HG03103 (cell line): ENCODE measurements around the gene EIF2S2.

Source experiments
- ATAC-seq: cut with Tn5 transposase; IDR thresholded peaks from one replicate; pipeline ENCODE4 v1.9.1; 2021; ENCODE audit warnings: low read depth; ENCODE audit not compliant: unreplicated experiment

EIF2S2 gene

DNA sequence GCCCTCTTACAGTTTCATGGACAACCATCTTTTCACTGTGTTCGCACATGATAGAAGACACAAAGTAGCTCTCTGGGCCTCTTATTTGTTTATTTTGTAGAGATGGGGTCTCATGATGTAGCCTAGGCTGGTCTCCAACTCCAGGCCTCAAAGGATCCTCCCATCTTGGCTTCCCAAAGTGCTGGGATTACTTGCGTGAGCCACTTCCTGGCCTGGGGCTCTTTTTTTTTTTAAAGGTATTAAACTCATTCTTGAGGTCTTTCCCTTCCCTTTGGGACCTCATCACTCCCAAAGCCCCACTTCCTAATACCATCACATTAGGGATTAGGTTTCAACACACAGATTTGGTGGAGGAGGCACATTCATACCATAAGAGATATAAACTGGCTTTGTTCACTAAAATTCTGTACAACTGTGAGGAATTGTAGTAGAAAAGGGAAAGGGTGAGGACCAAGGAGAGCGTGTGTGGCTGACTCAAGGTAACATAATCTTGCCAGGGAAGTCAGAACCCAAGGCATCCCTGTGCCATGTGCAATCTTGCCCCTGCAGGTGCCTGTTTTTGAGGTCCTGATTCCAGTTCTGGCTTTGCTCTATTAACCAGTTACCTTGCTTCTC is 45.5 kb downstream of the EIF2S2 start:
- ATAC-seq: no peak

DNA sequence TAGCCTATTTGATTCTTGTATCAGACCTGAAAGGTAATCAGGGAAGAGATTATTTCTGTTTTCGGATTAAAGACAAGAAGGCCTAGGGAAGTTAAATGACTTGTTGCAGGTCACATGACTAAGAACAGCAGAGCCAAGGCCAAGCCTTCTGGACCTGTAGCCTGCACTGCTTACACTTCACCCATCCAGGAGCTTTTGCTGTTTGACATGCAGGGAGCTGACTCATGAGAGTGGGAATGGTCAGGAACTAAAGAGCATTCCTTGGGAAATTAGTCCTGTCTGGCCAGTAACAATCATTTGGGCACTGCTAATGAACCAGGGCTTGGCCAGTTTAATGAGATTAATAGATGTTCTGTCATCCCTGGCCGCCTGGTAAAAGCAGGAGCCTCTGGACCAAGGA is 46.8 kb downstream of the EIF2S2 start:
- no peak for ATAC-seq

DNA sequence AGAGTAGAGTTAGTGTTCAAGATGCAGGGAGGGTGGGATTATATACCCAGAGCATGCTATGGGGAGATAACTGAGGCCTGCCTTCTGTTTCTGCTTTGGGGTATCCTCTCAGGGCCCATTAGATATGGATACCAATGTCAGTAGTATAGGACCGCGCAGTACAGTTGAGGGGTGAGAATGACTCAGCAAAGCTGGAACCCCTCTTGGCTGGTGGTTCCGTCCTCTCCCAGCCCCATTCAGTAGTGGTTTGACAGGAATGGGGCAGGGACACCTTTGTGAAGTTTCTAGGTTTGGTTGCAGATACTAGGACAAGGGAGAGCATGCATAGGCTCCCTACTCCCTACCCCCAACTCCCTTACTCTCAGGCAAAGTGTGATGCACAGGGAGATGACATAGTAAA is 47.8 kb downstream of the EIF2S2 start:
- no peak for ATAC-seq

DNA sequence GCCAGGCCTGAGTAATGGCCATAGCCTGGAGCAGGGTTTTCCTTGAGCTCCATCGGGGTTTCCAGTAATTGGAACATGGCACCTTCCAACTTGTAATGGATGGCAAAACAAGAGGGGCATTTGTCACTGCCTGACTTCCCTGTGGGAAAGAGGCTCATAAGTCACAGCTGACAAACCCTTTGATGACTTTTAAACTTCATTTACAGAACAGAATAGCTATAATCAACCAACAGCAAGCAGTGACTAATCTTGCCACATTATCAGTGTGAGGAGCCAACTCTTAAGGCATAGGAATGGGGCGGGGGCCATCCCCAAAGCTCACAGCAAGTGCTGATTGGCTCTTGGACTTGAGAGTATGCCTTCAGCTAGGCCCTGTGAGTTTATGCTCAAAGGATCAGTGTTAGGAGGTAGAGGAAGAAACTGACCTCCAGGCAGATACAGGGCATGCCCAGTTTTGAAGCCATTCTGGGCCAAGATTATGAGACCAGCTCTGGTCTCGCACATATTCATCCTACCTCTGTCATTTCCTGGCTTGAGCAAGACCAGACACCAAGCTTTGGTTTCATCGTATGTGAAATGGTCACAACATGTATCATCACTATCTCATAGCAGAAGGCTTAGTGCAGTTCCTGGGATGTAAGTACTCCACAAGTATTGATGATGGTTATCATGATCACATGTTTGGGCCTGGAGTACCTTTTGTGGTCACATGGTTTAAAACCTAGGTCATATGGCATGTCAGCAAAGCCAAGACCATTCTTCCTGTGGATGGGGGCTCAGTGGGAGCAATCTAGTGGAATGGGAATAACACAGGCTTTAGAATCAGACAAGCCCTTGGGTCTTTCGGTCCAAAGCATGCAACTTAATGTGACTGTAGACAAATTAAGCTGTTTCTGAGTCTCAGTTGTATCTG is 49.2 kb downstream of the EIF2S2 start:
- ATAC-seq: no peak

DNA sequence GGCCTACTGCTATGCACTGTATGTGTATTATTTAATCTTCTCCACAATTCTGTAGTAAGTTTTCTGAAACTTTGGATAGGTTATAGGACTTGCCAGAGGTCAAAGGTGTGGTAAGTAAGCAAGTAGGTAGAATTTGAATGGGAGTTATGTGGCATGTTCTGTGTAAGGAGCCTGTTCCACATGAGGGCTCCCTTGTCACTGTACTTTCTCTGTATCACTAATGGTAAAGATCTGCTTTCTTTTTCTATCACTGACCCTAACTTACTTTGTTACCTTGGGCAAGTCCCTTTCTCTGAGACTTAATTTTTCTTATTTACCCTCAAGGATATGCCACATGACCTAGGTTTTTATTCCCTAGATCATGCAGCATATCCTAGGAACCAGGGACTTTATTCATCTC is 50.3 kb downstream of the EIF2S2 start:
- no peak for ATAC-seq

DNA sequence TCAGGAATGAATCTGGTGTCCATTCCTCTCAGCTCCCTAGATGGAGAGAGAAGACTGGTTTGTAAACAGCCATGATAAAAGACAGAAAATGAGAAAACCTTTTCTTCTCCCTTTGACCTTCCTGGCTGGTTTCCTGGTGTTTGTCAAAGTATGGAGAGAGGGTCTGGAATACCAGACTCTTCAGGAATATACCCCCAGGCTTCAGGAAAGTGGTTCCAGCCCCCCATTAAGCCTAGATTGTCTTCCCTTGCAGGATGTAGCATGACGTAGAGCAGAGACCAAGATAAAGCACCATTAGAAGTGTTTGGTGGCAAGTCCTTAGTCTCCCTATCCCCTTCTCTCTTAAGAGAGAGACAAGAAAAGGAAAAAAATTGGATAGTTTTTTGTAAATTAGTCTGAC is 51.1 kb downstream of the EIF2S2 start:
- ATAC-seq: no peak

DNA sequence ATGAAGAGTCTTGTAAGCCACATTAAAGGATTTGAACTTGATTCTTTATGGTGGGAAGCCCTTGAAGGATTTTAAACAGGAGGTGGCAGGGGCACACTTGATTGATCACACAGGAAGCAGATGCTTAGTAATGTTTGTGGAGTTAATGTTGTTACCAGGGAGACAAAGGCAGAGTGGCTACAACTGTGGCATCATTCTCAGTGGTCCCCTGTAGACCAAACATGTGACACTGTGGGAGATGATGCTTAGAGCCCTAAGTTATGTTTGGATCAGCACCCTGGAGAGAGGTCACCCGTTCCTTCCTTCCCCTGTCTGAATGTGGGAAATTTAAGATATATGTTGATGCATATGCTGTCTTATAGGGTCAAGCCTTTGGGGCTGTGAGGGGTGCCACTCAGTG is 53.2 kb downstream of the EIF2S2 start:
- ATAC-seq: no peak

DNA sequence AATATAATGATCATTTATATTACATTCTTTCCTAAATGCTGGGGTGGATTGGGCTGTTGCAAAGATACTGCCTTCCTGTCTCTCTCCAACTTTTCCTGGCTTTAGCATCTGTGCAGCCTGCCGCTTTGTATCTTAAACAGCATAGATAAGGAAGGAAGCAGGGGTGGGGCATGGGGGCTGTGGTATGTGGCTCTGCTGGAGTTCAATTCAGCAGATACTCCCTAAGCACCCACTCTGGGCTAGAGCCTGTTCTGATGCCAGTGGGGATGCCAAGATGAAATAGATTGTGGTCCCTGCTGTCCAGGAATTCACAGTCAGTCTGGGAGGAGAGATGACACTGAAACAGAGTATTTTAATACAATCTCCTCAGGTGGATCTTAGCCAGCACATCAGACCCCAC is 56.8 kb downstream of the EIF2S2 start:
- ATAC-seq: no peak

DNA sequence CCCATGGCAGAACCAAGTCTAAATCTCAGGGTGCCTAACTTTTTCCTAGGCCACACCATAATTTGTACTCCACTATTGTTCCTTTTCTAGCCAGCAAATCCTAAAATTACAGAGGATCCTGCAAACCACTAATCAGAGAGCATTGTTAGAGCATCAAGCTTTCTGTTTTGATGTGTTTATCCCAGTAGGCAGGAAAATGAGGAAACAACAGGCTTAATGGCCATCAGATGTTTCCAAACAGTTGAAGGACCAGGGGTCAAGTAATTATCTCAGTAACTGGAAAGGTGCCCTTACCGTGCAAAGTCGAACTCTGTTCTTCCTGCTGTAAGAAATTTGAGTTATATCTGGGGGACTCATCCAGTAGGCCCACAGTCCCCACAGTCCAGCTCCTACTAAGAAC is 59.6 kb downstream of the EIF2S2 start:
- ATAC-seq: no peak

DNA sequence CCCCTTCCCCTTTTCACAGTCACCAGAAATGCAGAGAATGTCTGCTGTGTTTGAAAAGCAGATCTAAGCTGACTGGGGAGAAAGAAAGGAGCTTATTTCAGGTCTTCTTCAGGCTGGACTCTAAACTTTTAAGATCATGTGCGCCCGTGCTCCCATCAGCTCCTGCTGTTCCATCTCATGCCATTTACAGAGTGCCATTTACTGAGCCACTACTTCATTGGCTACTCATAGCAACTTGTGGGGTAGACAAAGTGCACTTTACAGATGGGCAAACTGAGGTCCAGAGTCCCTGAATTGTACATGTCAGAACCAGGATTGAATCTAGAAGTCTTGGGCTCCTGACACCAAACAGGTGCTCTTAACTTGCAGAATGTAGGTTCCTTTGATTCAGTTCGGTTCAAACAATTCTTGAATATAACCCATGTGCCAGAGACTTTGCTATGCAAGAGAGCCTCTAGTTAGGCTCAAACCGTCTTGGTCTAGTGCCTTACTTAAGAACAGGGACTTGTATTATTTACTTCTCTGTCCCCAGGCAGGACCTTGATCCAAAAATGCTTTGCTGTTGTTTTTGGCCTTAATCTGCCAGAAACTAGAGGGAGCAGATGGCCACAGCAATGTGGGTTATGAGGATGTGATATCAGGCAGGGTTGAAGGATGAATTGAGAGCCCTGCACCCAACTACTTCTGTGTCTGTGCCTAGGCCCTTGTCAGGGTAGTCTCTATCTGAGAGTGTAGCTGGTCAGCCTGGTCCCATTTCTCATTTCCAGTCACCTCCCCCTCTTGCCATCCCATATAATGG is 61.9 kb downstream of the EIF2S2 start:
- ATAC-seq: no peak

DNA sequence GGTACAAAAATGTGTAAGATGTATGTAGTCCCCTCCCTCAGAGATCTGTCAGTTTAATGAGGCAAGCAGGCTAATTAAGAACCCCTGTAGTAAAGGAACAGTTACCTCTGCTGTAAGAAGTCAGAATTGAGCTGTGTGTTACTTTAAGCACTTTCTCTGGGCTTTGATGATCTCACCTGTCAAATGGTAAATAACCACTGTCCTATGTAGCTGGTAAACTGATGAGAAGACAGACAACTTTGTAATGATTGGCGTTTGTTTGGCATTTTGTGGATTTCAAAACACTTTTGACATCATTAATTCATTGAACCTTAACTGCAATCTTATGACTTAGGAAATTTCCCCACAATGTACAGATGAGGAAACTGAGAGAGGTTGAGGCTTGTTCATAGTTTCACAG is 62.7 kb downstream of the EIF2S2 start:
- no peak for ATAC-seq

DNA sequence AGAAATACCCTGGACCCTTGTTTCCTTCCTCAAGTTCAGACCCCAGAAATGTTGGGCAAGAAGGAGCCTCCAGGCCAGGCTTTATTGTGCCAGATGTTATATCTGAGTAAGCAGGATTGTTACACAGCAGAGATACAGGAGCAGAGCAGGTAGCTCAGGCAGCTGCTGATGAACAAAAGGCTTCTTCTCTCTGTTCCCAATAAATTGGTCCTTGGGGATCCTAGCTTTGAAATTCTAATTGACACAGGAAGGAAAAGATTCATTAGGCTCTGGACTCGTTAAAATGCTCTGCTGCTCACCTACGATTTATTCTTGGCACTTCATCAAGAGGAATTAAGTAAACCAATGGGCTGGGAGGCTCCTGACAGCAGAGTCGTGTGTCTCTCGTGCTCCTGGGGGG is 64.1 kb downstream of the EIF2S2 start:
- no peak for ATAC-seq

DNA sequence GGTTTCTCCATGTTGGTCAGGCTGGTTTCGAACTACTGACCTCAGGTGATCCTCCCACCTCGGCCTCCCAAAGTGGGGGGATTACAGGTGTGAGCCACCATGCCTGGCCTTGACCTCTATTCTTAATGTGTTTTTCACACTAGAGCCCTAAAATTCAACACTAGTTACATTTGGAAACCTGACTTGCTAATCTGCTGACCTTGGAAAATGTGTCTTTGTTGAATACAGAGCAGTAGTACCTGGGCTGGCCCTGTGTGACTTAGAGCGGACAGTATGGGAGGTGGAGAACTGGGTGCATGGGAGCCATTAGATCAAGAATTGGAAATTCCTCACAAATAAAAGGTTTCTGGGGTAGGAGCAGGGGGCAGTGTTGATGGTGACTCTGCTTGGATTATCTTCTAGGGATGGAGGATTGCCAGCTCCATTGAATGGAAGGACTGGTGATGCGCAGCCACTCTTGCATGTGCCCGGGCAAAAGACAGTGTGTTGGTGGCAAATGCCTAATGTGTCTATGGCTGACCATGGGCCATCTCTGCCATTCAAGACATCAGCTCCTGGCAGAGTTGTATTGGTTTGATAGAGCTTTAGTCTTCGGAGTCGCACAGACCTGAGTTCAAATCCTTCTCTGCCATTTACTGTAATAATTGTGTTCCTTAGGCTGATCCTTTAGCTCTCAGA is 64.9 kb downstream of the EIF2S2 start:
- ATAC-seq: no peak

DNA sequence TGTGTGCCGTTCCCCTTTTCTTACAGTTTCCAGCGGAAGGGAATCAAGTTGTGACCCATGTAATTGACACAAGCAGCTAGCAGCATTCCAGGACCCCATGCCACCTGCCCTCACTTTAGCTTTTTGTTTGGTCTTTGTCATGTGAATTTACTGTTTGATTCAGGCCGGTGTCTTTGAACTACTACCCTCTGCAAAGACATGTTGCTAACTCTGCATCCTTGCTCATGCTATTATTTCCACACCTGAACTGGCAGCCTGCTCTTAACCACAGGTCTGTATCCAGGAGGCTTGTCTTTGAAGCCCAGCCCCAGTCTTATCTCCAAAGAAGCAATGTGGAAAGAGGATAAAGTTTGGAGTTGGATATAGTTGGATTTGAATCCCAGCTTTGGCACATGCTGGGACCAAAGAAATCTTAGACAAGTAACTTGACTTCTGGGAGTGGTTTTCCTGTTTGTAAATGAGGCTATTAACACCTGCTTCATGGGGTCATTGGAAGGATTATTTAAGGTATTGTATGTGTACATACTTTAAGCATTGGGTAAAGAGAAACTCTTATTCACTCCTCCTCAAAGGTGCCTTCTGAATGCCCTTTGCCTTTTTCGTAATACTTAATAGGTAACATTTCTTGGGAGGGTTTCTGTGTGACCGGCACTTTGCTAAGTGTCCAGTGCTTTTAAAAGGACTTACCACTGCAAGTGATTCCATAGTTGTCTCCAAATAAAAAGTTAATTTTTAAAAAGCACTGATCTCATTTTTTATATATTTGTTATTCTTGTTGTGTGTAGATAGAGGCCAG is 65.9 kb downstream of the EIF2S2 start:
- ATAC-seq: no peak

DNA sequence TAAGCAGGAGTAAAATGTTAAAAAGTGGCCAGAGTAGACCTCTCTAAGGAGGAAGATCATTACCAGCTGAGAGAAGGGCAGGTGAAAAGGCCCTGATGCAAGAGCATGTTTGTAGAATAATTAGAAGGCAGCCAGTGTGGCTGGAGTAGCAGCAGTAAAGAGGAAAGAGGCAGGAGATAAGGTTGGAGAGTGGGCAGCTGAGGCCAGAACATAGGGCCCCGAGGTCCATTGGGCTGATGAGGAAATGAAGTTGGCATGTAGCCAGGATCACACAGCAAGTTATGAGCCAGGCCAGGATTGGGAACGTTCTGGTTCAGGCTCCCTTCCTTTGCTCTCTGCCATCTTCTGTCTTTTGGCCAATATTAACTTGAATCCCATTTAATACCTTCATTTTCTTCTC is 66.7 kb downstream of the EIF2S2 start:
- no peak for ATAC-seq

DNA sequence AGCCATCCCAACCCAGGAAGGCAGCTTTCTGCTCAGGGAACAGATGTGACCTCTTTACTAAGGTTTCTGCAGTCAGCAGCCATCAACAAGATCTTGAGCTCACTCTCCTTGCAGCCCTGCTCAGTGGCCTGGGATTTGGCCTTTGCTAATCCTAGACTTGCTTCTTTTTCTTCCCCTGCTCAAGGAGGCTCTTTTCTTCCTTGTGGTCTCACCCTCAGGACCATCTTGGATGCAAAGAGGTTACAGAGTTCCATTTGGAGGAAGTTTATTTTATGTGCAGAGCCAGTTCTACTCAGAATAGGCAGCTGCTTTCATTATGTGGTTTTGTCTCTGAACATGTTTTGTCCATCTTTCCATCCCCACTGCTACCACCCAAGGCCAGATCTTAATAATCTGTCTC is 69.0 kb downstream of the EIF2S2 start:
- ATAC-seq: no peak

DNA sequence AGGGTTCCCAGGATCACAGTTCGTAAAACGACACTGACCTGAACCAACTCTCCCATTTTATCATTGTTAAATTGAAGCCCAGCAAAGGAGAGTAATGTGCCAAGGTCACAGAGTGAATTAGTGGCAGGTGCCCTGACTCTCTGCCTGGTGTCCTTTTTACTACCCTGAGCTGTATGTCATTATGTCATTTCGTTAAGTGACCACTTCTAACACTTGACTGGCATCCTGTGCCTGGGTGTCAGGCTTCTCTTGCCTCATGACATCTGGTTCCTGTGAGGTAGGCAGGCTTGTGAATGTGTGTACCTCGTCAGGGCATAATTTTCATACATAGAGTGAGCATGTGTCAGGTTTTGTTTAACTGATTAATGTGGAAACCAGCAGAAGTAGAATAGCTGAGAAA is 69.8 kb downstream of the EIF2S2 start:
- ATAC-seq: no peak

DNA sequence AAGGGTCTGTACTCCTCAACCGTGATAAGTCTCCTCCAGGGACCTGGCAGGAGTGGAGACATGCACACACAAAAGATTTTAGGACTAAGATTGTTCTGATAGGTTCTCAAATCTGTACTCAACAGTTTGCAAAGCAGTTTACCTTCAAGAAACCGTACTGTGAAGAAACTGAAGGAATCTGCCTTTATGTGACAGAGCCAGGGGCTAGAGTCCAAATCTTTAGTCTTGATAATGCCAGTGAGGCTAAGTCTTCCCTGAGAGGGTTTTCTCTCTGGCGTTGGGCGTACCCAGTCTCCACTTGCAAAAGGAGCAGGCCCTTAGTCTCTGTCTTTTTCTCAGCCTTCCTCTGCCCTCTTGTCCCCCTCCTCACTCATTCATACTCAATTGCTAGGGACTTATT is 70.8 kb downstream of the EIF2S2 start:
- ATAC-seq: no peak

DNA sequence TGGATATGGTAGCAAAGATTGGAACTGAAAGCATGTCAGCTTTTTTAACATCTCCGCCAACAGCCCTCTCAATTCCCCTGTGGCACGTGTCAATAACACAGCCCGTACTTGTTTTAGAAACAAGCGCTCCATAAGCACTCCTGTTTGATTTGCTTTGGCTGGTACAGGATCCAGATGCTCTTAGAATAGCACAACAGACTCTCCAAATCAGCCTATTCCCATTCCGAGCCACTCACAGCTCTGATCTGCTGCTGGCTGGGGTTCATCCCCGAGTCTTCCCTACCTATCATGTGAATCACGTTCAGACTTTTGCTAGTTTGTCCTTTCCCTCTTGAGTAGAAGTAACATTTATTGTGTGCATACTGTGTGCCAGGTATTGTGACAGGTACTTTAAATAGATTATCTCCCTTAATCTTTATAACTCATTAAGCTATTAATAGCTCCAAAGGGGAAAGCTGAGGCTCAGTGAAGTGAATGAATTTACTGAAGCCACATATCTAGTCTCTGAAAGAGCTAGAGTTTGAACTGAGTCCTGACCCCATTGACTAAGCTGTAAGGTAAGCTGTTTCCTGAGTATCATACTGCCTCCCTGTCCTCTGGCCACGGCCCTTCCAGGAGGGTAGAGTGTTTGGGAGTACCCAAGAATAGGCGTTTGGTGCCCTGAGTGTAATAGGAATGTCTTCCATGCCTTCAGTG is 71.6 kb downstream of the EIF2S2 start:
- ATAC-seq: no peak
